GM12873 (cell line): ENCODE data around the gene VPS13C.

ENCODE experiments used
- TF ChIP-seq, protein P1 (sequence below): IDR thresholded peaks from 2 replicates; pipeline ENCODE4 v1.5.1; 2012; ENCODE audit warnings: low read depth, mild to moderate bottlenecking, moderate library complexity, low read length, control low read depth; ENCODE audit not compliant: insufficient read depth; ENCODE audit errors: missing control alignments

Gene VPS13C

DNA sequence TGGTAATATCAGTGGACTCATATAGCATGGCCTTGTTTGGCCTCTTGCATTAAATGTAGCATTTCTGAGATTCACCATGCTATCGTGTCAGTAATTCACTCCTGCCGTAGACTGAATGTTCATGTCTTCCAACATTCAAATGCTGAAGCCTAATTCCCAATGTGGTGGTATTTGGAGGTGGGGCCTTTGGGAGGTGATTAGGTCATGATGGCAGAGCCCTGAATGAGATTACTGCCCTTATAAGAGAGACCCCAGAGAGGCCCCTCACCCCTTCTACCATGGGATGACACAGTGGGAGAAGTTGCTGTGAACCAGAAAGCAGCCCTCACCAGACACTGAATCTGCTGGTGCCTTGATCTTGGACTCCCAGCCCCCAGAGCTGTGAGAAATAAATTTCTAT lies 241.4 kb downstream of the VPS13C start:
- TF ChIP-seq, protein P1, sequence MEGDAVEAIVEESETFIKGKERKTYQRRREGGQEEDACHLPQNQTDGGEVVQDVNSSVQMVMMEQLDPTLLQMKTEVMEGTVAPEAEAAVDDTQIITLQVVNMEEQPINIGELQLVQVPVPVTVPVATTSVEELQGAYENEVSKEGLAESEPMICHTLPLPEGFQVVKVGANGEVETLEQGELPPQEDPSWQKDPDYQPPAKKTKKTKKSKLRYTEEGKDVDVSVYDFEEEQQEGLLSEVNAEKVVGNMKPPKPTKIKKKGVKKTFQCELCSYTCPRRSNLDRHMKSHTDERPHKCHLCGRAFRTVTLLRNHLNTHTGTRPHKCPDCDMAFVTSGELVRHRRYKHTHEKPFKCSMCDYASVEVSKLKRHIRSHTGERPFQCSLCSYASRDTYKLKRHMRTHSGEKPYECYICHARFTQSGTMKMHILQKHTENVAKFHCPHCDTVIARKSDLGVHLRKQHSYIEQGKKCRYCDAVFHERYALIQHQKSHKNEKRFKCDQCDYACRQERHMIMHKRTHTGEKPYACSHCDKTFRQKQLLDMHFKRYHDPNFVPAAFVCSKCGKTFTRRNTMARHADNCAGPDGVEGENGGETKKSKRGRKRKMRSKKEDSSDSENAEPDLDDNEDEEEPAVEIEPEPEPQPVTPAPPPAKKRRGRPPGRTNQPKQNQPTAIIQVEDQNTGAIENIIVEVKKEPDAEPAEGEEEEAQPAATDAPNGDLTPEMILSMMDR, result no peak

DNA sequence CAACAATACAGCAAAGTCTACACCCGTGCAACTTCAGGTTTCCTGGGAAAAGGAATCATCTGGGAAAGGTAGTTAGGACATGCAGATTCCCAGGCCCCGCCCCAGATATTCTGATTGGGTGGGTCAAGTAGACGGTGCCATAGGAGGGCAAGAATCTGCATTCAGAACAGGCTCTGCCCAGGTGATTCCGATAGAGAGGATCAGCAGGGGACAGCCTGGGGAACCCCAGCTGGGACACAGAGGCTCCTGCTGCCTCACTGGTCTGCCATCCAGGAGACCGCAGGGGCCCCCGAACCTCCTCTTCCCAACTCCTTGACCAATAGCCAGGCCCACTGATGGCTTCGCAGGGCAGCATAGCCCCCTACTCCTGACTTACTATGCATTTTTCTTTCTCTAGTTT lies 243.4 kb downstream of the VPS13C start:
- TF ChIP-seq, protein P1, result no peak

- TF ChIP-seq, protein P1, result no peak
These were observed 244.7 kb downstream of the VPS13C start for GRCh38 chr15:61815356-61816083.

DNA sequence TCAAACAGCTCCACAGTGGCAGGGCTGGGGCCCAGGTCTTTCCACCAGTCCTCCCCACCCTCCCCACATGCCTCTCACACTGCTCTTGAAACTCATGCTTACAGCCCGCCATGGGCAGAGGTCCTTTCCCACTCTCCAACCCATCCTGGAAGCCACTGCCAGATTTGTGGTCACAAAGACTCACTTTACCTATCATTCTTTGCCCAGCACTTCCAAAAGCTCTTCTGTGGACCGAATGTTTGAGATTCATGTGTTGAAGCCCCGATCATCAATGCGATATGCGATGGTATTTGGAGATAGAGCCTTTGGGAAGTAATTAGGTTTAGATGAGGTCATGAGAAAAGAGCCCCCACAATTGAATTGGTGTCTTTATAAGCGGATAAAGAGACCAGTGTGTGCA lies 247.8 kb downstream of the VPS13C start:
- TF ChIP-seq, protein P1, result no peak

GRCh38 chr15:61811952-61812351 lies 248.3 kb downstream of the VPS13C start:
- TF ChIP-seq, protein P1, result no peak

DNA sequence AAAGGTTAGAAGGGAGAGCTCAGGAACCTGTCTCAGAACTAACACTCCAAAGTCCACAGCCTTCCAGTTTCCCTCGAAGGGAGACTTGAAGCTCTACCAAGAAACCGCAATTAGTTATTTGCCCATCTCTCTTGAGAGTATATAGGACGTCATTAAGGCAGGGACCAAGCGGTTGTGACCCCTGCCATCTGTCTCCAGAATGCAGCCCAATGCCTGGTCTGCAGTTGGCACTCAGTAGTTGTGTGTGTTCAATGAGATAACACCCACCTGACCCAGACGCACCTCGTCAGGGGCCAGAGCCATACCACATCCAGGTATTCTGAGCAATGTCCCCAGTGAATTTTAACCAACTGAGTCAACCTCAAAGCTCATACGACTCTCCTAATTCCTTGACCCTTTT lies 251.0 kb downstream of the VPS13C start:
- TF ChIP-seq, protein P1, result no peak

- TF ChIP-seq, protein P1, result no peak
These were observed 252.8 kb downstream of the VPS13C start for GRCh38 chr15:61807281-61807929.
